ENCODE measurements around the gene MAN2C1. TPM values are rescaled to one million over a fixed set of nuclear protein-coding genes. Genes with fewer than 3 reads are reported as not detected.
"Not testable (repeated sequence)": the region's sequence is repeated elsewhere in the genome, so short reads cannot be mapped to it uniquely, and the experiment has no call there.

The MAN2C1 gene
- total RNA-seq, 1 donor from 2014 or later = 237 TPM

DNA sequence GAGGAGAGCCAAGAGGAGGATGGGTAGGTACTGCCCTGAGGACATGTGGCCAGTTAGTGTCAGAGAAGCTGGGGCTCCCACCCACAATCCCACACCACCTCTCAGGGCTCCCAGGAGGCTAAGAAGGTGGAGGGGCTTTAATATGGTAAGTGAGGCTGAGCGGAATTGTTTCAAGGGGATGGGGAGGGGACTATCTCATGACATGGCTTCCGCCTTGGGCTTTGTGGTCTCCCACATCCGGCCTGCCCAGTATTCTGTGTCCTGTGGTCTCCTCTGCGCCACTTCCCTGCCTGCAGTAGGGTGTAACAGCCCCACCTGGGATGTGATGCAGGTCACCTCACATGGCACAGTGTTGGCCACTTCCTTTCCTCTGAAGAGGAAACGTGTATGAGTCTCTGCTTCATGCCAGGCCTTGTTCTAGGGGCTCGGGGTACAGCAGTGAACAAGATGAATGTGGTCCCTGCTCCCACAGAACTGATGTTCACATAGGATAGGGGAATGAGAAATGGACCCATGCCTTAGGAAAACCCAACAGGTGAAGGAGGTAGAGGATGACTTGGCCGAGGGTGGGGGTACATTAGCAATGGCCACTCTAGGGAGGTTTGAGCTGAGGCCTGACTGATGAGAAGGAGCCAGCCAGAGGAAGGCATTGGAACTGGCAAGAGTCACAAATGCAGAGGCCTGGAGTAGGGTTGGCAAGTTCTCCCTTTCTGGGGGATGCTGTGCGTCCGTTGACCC lies 18.4 kb downstream of the MAN2C1 start:
- H3K9me3 Mint-ChIP-seq (ENCODE audit: unreplicated experiment) = no peaks in the 10 kb centered on the region
- H3K36me3 Mint-ChIP-seq (ENCODE audit: low read depth, unreplicated experiment) = peaks cover 14% of the 10 kb centered on the region
- TF ChIP-seq, protein P1, sequence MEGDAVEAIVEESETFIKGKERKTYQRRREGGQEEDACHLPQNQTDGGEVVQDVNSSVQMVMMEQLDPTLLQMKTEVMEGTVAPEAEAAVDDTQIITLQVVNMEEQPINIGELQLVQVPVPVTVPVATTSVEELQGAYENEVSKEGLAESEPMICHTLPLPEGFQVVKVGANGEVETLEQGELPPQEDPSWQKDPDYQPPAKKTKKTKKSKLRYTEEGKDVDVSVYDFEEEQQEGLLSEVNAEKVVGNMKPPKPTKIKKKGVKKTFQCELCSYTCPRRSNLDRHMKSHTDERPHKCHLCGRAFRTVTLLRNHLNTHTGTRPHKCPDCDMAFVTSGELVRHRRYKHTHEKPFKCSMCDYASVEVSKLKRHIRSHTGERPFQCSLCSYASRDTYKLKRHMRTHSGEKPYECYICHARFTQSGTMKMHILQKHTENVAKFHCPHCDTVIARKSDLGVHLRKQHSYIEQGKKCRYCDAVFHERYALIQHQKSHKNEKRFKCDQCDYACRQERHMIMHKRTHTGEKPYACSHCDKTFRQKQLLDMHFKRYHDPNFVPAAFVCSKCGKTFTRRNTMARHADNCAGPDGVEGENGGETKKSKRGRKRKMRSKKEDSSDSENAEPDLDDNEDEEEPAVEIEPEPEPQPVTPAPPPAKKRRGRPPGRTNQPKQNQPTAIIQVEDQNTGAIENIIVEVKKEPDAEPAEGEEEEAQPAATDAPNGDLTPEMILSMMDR (IDR thresholded peaks at IDR 0.05; ENCODE audit: unreplicated experiment) = no peak
- no peak overlapping the region for H3K27ac Mint-ChIP-seq (ENCODE audit: unreplicated experiment)
- peaks cover 13% of the 10 kb centered on the region for H3K27me3 Mint-ChIP-seq (ENCODE audit: unreplicated experiment)
- DNase-seq (ENCODE audit: low spot score) = no peak
- H3K4me3 Mint-ChIP-seq (ENCODE audit: unreplicated experiment) = peak overlapping the region; percentile 73
- peaks cover 2% of the 10 kb centered on the region for H3K4me1 Mint-ChIP-seq (ENCODE audit: unreplicated experiment)

DNA sequence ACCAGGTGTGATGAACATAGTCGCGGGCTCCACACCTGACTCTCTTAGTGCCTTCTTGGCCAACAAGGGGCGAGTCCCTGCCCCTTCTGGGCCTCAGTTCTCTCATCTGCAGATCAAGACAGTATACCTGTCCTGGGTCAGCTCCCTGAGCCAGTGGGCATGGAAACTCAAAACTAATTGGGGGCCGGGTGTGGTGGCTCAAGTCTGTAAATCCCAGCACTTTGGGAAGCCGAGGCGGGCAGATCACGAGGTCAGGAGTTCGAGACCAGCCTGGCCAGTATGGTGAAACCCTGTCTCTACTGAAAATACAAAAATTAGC lies 19.1 kb downstream of the MAN2C1 start:
- H3K36me3 Mint-ChIP-seq (ENCODE audit: low read depth, unreplicated experiment); H3K4me1 Mint-ChIP-seq (ENCODE audit: unreplicated experiment); DNase-seq (ENCODE audit: low spot score); H3K27ac Mint-ChIP-seq (ENCODE audit: unreplicated experiment); H3K9me3 Mint-ChIP-seq (ENCODE audit: unreplicated experiment): not testable (repeated sequence)
- peaks cover 13% of the 10 kb centered on the region for H3K27me3 Mint-ChIP-seq (ENCODE audit: unreplicated experiment)
- H3K4me3 Mint-ChIP-seq (ENCODE audit: unreplicated experiment) = peak overlapping the region; percentile 42

DNA sequence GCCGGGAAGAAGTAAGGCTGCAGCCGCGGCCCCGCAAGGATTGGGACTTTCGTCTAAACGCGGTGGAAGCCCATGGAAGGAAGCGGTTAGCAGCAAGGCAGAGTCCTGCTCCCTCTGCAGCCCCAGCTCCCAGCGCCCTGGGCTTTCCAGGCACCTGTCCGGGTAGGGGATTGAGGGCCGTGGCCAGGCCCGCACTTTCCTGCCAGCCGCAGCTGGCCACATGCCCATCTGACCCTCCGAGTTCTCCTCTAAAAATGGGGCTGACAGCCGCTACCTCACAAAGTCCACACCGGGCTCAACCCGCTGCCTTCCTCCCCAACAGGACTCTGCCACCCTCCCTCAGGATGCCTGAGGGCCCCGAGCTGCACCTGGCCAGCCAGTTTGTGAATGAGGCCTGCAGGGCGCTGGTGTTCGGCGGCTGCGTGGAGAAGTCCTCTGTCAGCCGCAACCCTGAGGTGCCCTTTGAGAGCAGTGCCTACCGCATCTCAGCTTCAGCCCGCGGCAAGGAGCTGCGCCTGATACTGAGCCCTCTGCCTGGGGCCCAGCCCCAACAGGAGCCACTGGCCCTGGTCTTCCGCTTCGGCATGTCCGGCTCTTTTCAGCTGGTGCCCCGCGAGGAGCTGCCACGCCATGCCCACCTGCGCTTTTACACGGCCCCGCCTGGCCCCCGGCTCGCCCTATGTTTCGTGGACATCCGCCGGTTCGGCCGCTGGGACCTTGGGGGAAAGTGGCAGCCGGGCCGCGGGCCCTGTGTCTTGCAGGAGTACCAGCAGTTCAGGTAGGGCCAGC lies 19.7 kb downstream of the MAN2C1 start:
- TF ChIP-seq, protein P1 (IDR thresholded peaks at IDR 0.05; ENCODE audit: unreplicated experiment) = no peak

DNA sequence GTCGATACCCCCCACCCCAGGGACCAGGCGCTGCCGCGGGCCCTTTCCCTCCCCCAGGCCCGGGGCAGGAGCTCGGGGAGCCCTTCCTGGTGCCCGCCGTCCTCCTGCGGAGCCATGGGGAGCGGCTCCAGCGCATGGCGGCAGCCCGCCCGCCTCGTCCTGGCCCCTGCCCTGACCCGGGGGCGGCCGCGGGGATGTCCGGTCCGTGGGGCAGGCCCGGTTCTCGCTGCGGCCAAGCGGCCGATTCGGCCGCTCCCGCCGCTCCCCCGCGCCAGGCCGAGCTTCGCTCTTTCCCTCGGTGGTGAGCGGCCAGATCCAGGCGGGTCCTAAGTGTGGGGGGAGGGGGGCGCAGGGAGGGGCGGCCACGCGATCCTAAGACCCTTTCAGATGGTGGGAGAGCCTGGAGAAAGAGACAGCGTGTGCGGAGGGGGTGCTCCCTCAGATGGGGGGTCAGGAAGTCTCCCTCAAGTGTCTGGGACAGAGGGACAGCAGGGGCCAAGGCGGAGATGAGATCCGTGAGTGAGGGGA lies 20.3 kb downstream of the MAN2C1 start:
- H3K27me3 Mint-ChIP-seq (ENCODE audit: unreplicated experiment) = peaks cover 13% of the 10 kb centered on the region
- H3K27ac Mint-ChIP-seq (ENCODE audit: unreplicated experiment) = peak overlapping the region; percentile 61
- peak overlapping the region; percentile 94 for H3K4me3 Mint-ChIP-seq (ENCODE audit: unreplicated experiment)
- H3K4me1 Mint-ChIP-seq (ENCODE audit: unreplicated experiment) = peaks cover 2% of the 10 kb centered on the region
- no peak for DNase-seq (ENCODE audit: low spot score)
- H3K36me3 Mint-ChIP-seq (ENCODE audit: low read depth, unreplicated experiment) = peaks cover 9% of the 10 kb centered on the region
- H3K9me3 Mint-ChIP-seq (ENCODE audit: unreplicated experiment) = no peaks in the 10 kb centered on the region
- TF ChIP-seq, protein P1 (IDR thresholded peaks at IDR 0.05; ENCODE audit: unreplicated experiment) = no peak

More for the DNA sequence above, 19.7 kb downstream of the MAN2C1 start:
- Mint-ChIP-seq H3K4me3 (ENCODE audit: unreplicated experiment) (peak overlapping the region; percentile 94), H3K36me3 (ENCODE audit: low read depth, unreplicated experiment) (peaks cover 9% of the 10 kb centered on the region), H3K9me3 (ENCODE audit: unreplicated experiment) (no peaks in the 10 kb centered on the region), H3K27ac (ENCODE audit: unreplicated experiment) (no peak overlapping the region), H3K27me3 (ENCODE audit: unreplicated experiment) (peaks cover 13% of the 10 kb centered on the region), H3K4me1 (ENCODE audit: unreplicated experiment) (peaks cover 2% of the 10 kb centered on the region)
- DNase-seq (ENCODE audit: low spot score) = no peak

DNA sequence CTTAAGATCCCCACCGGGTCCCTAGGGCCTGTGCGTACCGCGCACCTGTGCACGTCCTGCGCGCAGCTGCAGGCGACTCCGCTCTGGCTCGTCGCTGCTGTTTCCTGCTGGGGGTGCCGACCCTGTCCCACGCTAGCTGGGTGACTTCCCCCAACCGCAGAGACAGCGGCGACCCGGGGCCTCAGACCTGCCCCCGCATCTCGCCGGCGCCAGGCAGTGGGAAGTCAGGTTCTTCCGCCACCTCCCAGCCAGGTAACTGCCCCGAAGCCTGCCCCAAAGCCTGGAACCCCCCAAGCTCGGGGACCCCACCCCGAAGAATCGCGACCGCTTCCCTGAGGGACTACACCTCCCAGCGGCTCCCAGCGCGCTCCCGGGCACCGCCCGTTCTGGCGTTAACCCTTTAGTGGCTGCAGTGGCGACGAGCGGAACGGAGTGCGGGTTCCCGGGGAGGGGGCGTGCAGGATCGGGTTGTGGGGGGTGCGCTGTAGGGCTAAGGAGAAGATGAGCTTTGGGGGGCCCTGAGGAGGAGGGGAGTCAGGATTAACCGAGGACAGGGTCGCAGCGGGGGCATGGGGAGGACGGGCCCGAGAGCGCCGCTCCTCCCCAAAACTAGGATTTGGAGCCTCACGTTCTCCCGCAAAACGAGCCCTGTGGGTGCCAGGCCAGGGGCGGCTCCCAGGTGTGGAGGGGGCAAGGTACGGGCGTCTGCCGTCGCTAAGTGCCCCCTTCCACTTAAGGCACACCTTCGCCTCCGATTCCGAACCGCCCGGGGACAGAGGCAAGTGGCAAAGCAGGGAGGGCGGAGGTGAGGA lies 21.0 kb downstream of the MAN2C1 start:
- H3K4me1 Mint-ChIP-seq (ENCODE audit: unreplicated experiment) = peaks cover 2% of the 10 kb centered on the region
- no peaks in the 10 kb centered on the region for H3K9me3 Mint-ChIP-seq (ENCODE audit: unreplicated experiment)
- peak; percentile 63 for DNase-seq (ENCODE audit: low spot score)
- H3K27me3 Mint-ChIP-seq (ENCODE audit: unreplicated experiment) = peaks cover 13% of the 10 kb centered on the region
- peak overlapping the region; percentile 92 for H3K27ac Mint-ChIP-seq (ENCODE audit: unreplicated experiment)
- TF ChIP-seq, protein P1 (IDR thresholded peaks at IDR 0.05; ENCODE audit: unreplicated experiment) = no peak
- peak overlapping the region; percentile 95 for H3K4me3 Mint-ChIP-seq (ENCODE audit: unreplicated experiment)
- H3K36me3 Mint-ChIP-seq (ENCODE audit: low read depth, unreplicated experiment) = peaks cover 9% of the 10 kb centered on the region
